ENCODE results near the gene GNAO1. TPM values are rescaled to one million over a fixed set of nuclear protein-coding genes. Genes with fewer than 3 reads are reported as not detected.
"Not testable (repeated sequence)": the region's sequence is repeated elsewhere in the genome, so short reads cannot be mapped to it uniquely, and the experiment has no call there.

GNAO1 gene
- total RNA-seq, 1 donor from 2014 or later, result 1.9 TPM

GRCh38 chr16:56389554-56389953 is 198.3 kb downstream of the GNAO1 start:
- no peaks in the 10 kb centered on the region for H3K27me3 ChIP-seq
- no peaks in the 10 kb centered on the region for H3F3A ChIP-seq (ENCODE audit: low read depth)
- H3K4me2 ChIP-seq, result no peak overlapping the region
- no peaks in the 10 kb centered on the region for H3K4me1 Mint-ChIP-seq
- H3K4me3 Mint-ChIP-seq, result no peak overlapping the region
- peaks cover 57% of the 10 kb centered on the region for H3K36me3 Mint-ChIP-seq
- H3K27ac ChIP-seq, result no peak overlapping the region
- no peak overlapping the region for H3K9ac ChIP-seq
- no peaks in the 10 kb centered on the region for H3K4me1 ChIP-seq
- no peaks in the 10 kb centered on the region for H3K9me3 ChIP-seq (ENCODE audit: low read depth)
- no peaks in the 10 kb centered on the region for H4K20me1 ChIP-seq (ENCODE audit: low read depth)
- no peaks in the 10 kb centered on the region for H3K79me2 ChIP-seq (ENCODE audit: low read depth)
- peaks cover 4% of the 10 kb centered on the region for H3K36me3 ChIP-seq
- TF ChIP-seq CTCF (IDR thresholded peaks at IDR 0.05), result no peak
- TF ChIP-seq EZH2phosphoT487 (IDR thresholded peaks at IDR 0.05), result no peak
- TF ChIP-seq EZH2 (IDR thresholded peaks at IDR 0.05), result no peak
- peaks cover 17% of the 10 kb centered on the region for H3K9me3 Mint-ChIP-seq
- H3K27me3 Mint-ChIP-seq (ENCODE audit: insufficient read depth, low read depth), result no peaks in the 10 kb centered on the region
- no peak overlapping the region for H3K27ac Mint-ChIP-seq
- no peak overlapping the region for H3K4me3 ChIP-seq
- H2AFZ ChIP-seq (replicated peaks), result no peak overlapping the region
- DNase-seq (ENCODE audit: low spot score), result no peak

- not testable (repeated sequence) for H3K27ac ChIP-seq; H3K27ac Mint-ChIP-seq; H2AFZ ChIP-seq (replicated peaks); H3K79me2 ChIP-seq (ENCODE audit: low read depth); H3K9ac ChIP-seq; H3K4me3 Mint-ChIP-seq; H3K4me3 ChIP-seq; H3K27me3 ChIP-seq; DNase-seq (ENCODE audit: low spot score); H3K27me3 Mint-ChIP-seq (ENCODE audit: insufficient read depth, low read depth); H3F3A ChIP-seq (ENCODE audit: low read depth); H3K4me2 ChIP-seq; H3K9me3 ChIP-seq (ENCODE audit: low read depth); H3K36me3 ChIP-seq; H4K20me1 ChIP-seq (ENCODE audit: low read depth); H3K4me1 ChIP-seq
- H3K36me3 Mint-ChIP-seq, result peaks cover 53% of the 10 kb centered on the region
- peaks cover 20% of the 10 kb centered on the region for H3K9me3 Mint-ChIP-seq
- peaks cover 17% of the 10 kb centered on the region for H3K4me1 Mint-ChIP-seq
Observed at GRCh38 chr16:56396724-56397123, 205.4 kb downstream of the GNAO1 start.

- Mint-ChIP-seq H3K4me3 (no peak overlapping the region), H3K27me3 (ENCODE audit: insufficient read depth, low read depth) (peaks cover 2% of the 10 kb centered on the region), H3K9me3 (peaks cover 12% of the 10 kb centered on the region), H3K36me3 (peaks cover 46% of the 10 kb centered on the region), H3K4me1 (peaks cover 17% of the 10 kb centered on the region), H3K27ac (no peak overlapping the region)
- Histone ChIP-seq H4K20me1 (ENCODE audit: low read depth) (no peaks in the 10 kb centered on the region), H3K4me2 (no peak overlapping the region), H3K9ac (no peak overlapping the region), H3K36me3 (peaks cover under 1% of the 10 kb centered on the region), H3K4me1 (no peaks in the 10 kb centered on the region), H3K9me3 (ENCODE audit: low read depth) (no peaks in the 10 kb centered on the region), H3F3A (ENCODE audit: low read depth) (peaks cover 3% of the 10 kb centered on the region), H3K27ac (no peak overlapping the region), H3K27me3 (no peaks in the 10 kb centered on the region), H3K4me3 (no peak overlapping the region), H2AFZ (replicated peaks) (no peak overlapping the region), H3K79me2 (ENCODE audit: low read depth) (no peaks in the 10 kb centered on the region)
- no peak for DNase-seq (ENCODE audit: low spot score)
- TF ChIP-seq EZH2phosphoT487 (IDR thresholded peaks at IDR 0.05), result no peak
- TF ChIP-seq EZH2 (IDR thresholded peaks at IDR 0.05), result no peak
- TF ChIP-seq CTCF (IDR thresholded peaks at IDR 0.05), result no peak
Observed at GRCh38 chr16:56399047-56399446, 207.8 kb downstream of the GNAO1 start.

GRCh38 chr16:56399486-56399885 is 208.2 kb downstream of the GNAO1 start:
- Histone ChIP-seq H2AFZ (replicated peaks) (no peak overlapping the region), H3K27me3 (no peaks in the 10 kb centered on the region), H3K27ac (no peak overlapping the region), H3K4me2 (no peak overlapping the region), H3K79me2 (ENCODE audit: low read depth) (no peaks in the 10 kb centered on the region), H3K9me3 (ENCODE audit: low read depth) (no peaks in the 10 kb centered on the region), H3K9ac (no peak overlapping the region), H3K36me3 (peaks cover 5% of the 10 kb centered on the region), H3K4me1 (no peaks in the 10 kb centered on the region), H3F3A (ENCODE audit: low read depth) (peaks cover 3% of the 10 kb centered on the region), H4K20me1 (ENCODE audit: low read depth) (no peaks in the 10 kb centered on the region), H3K4me3 (no peak overlapping the region)
- no peak for DNase-seq (ENCODE audit: low spot score)
- Mint-ChIP-seq H3K36me3 (peaks cover 47% of the 10 kb centered on the region), H3K4me3 (no peak overlapping the region), H3K27me3 (ENCODE audit: insufficient read depth, low read depth) (peaks cover 2% of the 10 kb centered on the region), H3K4me1 (peaks cover 17% of the 10 kb centered on the region), H3K9me3 (peaks cover 10% of the 10 kb centered on the region), H3K27ac (peak overlapping the region; percentile 58)
- no peak for TF ChIP-seq EZH2phosphoT487 (IDR thresholded peaks at IDR 0.05)
- TF ChIP-seq EZH2 (IDR thresholded peaks at IDR 0.05), result no peak
- TF ChIP-seq CTCF (IDR thresholded peaks at IDR 0.05), result no peak

All from neural progenitor cell (in vitro differentiated cells).